ES-I3 (cell line): ENCODE data around the gene COMMD1.
"Not testable (repeated sequence)": the region's sequence is repeated elsewhere in the genome, so short reads cannot be mapped to it uniquely, and the experiment has no call there.

ENCODE experiments used
- H3K36me3 ChIP-seq: 2 replicates; pipeline ENCODE4 v1.6.1; 2013; ENCODE audit warnings: mild to moderate bottlenecking, low read length, control low read depth, moderate library complexity; ENCODE audit not compliant: insufficient read depth
- H3K4me1 ChIP-seq: 2 replicates; pipeline ENCODE4 v1.6.1; 2013; ENCODE audit warnings: mild to moderate bottlenecking, control low read depth, low read length; ENCODE audit not compliant: insufficient read depth
- H3K9ac ChIP-seq: 2 replicates; pipeline ENCODE4 v1.6.1; 2013; ENCODE audit warnings: low read depth, mild to moderate bottlenecking, low read length, moderate library complexity
- H3K9me3 ChIP-seq: 2 replicates; pipeline ENCODE4 v1.6.1; 2013; ENCODE audit warnings: mild to moderate bottlenecking, low read length, moderate library complexity; ENCODE audit not compliant: control insufficient read depth, insufficient read depth

Gene COMMD1

GRCh38 chr2:61905372-61906185, at the start of gene COMMD1:
COMMD1 (plus strand) TSS chr2:61905674; CDS start chr2:61905679, 5 bp downstream.
- H3K9ac ChIP-seq = peak within 1 kb of the TSS; percentile 96
- H3K36me3 ChIP-seq = no peaks in the 10 kb centered on the region
- no peaks in the 10 kb centered on the region for H3K4me1 ChIP-seq
- H3K9me3 ChIP-seq = no peaks in the 10 kb centered on the region

DNA sequence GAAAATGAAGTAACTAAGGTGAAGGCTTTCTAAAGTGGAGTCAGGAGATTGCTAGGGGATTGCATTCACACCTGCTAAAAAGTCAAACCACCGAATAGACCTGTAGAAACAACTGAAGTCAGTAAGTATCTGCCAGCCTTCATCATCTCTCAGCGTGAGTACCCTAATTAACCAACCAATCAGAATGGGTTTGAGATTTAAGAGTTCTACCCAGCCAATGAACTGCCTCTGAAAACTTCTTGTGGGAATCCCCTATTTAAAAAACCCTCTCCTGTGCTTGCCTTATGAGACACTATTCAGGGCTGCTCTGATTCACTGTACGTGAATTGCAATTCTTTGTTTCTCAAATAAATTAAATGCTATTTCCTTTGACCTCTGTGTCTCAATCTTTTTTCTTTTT, 48.2 kb upstream of the COMMD1 start:
- Histone ChIP-seq H3K9ac (no peak overlapping the region), H3K36me3 (no peaks in the 10 kb centered on the region), H3K4me1 (no peaks in the 10 kb centered on the region), H3K9me3 (no peaks in the 10 kb centered on the region)

DNA sequence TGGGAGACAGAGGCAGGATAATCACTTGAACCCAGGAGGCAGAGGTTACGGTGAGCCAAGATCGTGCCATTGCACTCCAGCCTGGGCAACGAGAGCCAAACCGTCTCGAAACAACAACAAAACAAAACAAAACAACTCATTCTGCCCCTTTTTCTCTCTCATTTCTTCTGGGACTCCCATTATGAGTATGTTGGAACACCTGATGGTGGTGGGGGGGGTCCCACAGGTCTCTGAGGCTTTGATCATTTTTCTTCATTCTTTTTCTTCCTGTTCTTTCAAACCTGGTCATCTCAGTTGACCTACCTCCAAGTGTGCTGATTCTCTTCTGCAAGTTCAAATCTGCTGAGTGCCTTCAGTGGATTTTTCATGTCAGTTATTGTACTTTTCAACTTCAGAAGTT, 43.4 kb upstream of the COMMD1 start:
- H3K9me3 ChIP-seq = no peaks in the 10 kb centered on the region
- H3K36me3 ChIP-seq = peaks cover 8% of the 10 kb centered on the region
- no peaks in the 10 kb centered on the region for H3K4me1 ChIP-seq
- no peak overlapping the region for H3K9ac ChIP-seq

DNA sequence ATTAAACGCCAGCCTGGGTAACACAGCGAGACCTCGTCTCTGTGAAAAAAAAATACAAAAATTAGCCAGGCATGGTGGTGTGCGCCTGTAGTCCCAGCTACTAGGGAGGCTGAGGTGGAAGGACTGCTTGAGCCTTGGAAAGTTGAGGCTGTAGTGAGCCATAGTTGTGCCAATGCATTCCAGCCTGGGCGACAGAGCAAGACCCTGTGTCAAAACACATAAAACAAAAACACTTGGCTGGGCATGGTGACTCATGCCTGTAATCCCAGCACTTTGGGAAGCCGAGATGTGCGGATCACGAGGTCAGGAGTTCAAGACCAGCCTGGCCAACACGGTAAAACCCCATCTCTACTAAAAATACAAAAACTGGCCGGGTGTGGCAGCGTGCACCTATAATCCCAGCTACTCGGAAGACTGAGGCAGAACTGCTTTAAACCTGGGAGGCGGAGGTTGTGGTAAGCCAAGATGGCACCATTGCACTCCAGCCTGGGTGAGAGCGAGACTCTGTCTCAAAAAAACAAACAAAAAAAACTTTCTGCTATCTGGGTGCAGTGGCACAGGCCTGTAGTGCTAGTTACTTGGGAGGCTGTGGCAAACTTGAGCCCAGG, 38.9 kb upstream of the COMMD1 start:
- not testable (repeated sequence) for H3K9me3 ChIP-seq, H3K4me1 ChIP-seq
- peaks cover 18% of the 10 kb centered on the region for H3K36me3 ChIP-seq

DNA sequence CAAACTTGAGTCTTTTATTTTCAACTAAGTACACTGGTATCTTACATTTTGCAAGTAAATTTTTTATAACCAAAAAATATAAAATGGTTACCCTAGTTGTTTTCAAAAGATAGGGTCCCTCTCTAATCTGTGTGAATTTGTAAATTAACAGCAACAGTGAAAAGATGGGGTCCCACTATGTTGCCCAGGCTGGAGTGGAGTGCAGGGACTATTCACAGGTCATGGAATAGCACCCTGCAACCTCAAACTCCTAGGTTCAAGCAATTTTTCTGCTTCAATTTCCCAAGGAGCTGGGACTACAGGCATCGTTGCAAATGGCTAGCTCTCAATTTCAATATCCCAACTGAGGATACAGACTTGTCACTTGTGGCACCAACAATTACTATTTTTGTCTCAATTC, 29.1 kb upstream of the COMMD1 start:
- H3K36me3 ChIP-seq = peaks cover 44% of the 10 kb centered on the region
- H3K9ac ChIP-seq = no peak overlapping the region
- H3K4me1 ChIP-seq = no peaks in the 10 kb centered on the region

More for the DNA sequence above, 38.9 kb upstream of the COMMD1 start:
- H3K9ac ChIP-seq = not testable (repeated sequence)

GRCh38 chr2:61877571-61878245, 27.8 kb upstream of the COMMD1 start:
- Histone ChIP-seq H3K9ac (no peak overlapping the region), H3K36me3 (peaks cover 40% of the 10 kb centered on the region)

More for the DNA sequence above, 29.1 kb upstream of the COMMD1 start:
- H3K9me3 ChIP-seq = no peaks in the 10 kb centered on the region

GRCh38 chr2:61878761-61879160, 26.7 kb upstream of the COMMD1 start:
- H3K36me3 ChIP-seq = peaks cover 45% of the 10 kb centered on the region
- H3K4me1 ChIP-seq = no peaks in the 10 kb centered on the region

More at GRCh38 chr2:61877571-61878245, 27.8 kb upstream of the COMMD1 start:
- Histone ChIP-seq H3K9me3 (no peaks in the 10 kb centered on the region), H3K4me1 (no peaks in the 10 kb centered on the region)

DNA sequence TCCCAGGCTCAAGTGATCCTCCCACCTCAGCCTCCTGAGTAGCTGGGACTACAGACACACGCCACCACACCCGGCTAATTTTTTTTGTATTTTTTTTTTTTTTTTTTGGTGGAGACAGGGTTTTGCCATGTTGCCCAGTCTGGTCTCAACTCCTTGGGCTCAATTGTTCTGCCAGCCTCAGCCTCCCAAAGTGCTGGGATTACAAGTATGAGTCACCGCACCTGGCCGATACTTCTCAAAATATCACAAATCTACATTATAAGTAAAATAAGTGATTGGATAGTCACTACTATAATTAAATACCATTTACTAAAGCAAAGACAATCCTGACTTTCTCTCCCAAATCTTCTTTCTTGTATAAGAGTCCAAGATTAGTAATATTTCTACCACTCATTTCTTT, 26.1 kb upstream of the COMMD1 start:
- H3K36me3 ChIP-seq = peaks cover 45% of the 10 kb centered on the region

More at GRCh38 chr2:61878761-61879160, 26.7 kb upstream of the COMMD1 start:
- no peak overlapping the region for H3K9ac ChIP-seq
- no peaks in the 10 kb centered on the region for H3K9me3 ChIP-seq

DNA sequence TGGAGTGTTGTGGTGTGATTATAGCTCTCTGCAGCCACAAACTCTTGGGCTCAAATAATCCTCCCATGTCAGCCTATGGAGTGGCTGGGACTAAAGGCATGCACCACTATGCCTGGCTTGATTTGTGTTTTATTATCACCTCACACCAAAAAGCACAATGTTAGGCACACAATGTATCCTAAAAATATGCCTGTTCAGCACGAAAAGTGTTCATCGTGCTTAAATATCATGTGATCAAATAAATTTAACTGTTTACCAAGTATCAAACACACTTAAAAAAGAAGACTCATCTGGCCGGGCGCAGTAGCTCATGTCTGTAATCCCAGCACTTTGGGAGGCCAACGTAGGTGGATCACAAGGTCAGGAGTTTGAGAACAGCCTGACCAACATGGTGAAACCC, 22.6 kb upstream of the COMMD1 start:
- H3K9me3 ChIP-seq = no peaks in the 10 kb centered on the region
- no peak overlapping the region for H3K9ac ChIP-seq
- H3K36me3 ChIP-seq = peaks cover 37% of the 10 kb centered on the region
- H3K4me1 ChIP-seq = no peaks in the 10 kb centered on the region

More for the DNA sequence above, 26.1 kb upstream of the COMMD1 start:
- H3K4me1 ChIP-seq, H3K9ac ChIP-seq, H3K9me3 ChIP-seq: not testable (repeated sequence)

DNA sequence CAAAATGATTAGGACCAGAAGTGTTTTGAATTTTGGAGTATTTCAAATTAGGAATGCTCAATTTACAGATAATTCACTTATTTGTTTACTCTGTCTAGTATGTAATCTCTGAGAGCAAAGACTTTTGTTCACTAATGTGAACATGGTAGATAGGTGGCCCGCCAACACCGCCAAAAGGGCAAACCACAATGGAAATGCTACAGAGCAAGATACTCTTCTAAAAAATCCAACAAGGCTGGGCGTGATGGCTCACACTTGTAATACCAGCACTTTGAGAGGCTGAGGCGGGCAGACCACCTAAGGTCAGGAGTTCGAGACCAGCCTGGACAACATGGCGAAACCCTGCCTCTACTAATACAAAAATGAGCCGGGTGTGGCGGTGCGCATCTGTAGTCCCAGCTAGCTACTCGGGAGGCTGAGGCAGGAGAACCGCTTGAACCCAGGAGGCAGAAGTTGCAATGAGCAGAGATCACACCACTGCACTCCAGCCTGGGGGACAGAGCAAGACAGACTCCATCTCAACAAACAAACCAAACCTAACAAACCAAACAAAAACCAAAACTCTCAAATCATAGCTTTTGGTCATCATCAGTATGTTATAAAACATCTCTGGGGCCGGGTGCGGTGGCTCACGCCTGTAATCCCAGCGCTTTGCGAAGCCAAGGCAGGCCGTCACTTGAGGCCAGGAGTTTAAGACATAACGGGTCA, 19.4 kb upstream of the COMMD1 start:
- H3K4me1 ChIP-seq = no peaks in the 10 kb centered on the region
- H3K9ac ChIP-seq = peak overlapping the region; percentile 11; the same call in 1 of the 2 replicates
- H3K36me3 ChIP-seq = peaks cover 20% of the 10 kb centered on the region
- no peaks in the 10 kb centered on the region for H3K9me3 ChIP-seq

GRCh38 chr2:61887717-61888266, 17.7 kb upstream of the COMMD1 start:
- Histone ChIP-seq H3K9me3 (no peaks in the 10 kb centered on the region), H3K36me3 (peaks cover 14% of the 10 kb centered on the region), H3K9ac (peak overlapping the region; percentile 99), H3K4me1 (no peaks in the 10 kb centered on the region)

GRCh38 chr2:61888267-61889055, 17.0 kb upstream of the COMMD1 start, which contains the start of gene CCT4:
CCT4 (minus strand) TSS chr2:61888656; CDS start chr2:61888507, 149 bp downstream.
- Histone ChIP-seq H3K9me3 (no peaks in the 10 kb centered on the region), H3K4me1 (no peaks in the 10 kb centered on the region), H3K36me3 (peaks cover 7% of the 10 kb centered on the region; the same call in 1 of the 2 replicates), H3K9ac (peak within 1 kb of the TSS; percentile 99)

GRCh38 chr2:61898810-61899209, 6.7 kb upstream of the COMMD1 start:
- Histone ChIP-seq H3K36me3 (no peaks in the 10 kb centered on the region), H3K9ac (no peak overlapping the region), H3K4me1 (no peaks in the 10 kb centered on the region), H3K9me3 (no peaks in the 10 kb centered on the region)
